Measurements from ENCODE around the gene TAPBP.

Gene TAPBP

DNA sequence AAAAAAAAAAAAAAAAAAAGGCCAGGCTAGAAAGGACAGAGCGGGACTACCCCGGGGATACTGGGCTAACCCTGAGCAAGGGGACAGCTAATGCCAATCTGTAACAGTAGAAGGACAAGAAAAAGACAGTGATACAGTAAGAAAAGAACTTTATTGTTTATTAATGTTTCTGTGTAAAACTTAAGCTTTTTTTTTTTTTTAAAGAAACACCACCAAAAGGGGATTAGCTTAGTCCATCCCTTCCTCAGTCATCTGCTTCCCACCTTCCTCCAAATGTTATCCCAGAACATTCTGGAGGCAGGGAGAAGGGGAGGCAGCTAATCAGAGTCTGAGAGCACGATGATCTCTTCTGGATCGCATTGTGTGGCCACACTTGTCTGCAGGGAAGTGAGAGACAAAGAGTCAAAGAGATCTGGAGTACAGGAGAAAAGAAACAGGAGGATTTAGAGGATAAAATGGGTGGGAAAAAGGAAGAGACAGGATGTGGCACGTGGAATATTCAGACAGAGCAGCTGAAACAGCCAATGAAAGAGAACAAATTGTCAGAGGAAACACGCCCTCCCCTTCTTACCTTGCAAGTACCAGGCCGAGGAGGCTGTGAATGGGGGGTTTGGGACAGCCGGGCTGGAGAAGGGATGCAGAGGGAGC, 4.7 kb upstream of the TAPBP start:
- Histone ChIP-seq H3K9me3 (replicated peaks; ENCODE audit: low read length) (no peaks in the 10 kb centered on the region), H3K4me1 (ENCODE audit: control insufficient read depth, insufficient read depth, low read length) (peaks cover 59% of the 10 kb centered on the region), H3K4me2 (ENCODE audit: low read length) (peak overlapping the region; percentile 86), H3K4me3 (ENCODE audit: low read length) (peak overlapping the region; percentile 90), H3K9ac (ENCODE audit: low read depth, low read length) (peak overlapping the region; percentile 78), H3K36me3 (ENCODE audit: insufficient read depth, low read length) (peaks cover 27% of the 10 kb centered on the region), H3K27me3 (ENCODE audit: control insufficient read depth, insufficient read depth, low read length) (no peaks in the 10 kb centered on the region)

DNA sequence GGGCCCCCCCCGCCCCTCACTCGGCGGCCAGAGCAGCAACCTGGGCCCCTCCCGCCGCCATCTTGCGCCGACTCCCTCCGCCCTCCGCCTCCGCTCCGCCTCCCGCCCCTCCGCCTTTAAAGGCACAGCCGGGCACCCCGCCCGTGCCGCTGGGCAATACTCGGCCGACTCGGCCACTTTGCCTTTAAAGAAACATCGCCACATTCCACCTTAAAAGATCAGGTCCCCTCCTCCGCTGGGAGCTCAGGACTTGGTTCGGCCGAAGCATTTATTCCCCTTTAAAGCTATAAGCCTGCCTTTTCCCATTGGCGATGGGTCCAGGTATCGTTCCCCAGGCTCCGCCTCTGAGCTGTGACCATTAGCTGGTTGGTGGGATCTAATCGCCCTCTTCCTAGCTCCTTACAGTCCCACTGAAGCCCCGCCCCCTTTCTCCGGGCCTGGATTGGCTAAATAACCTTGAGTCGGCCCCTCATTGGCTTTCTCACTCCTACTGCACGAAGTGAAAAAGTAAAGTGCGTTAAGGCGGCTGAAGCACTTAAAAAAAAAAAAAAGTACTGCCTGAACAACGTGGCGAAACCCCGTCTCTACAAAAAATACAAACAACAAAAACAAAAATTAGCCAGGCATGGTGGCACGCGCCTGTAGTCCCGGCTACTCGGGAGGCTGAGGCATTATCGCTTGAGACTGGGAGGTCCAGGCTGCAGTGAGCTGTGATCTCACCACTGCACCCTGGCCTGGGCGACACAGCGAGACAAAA, 4.0 kb upstream of the TAPBP start, which contains the start of gene ZBTB22:
Gene ZBTB22 (minus strand): TSS at position 76 of the 757 bp plus-strand sequence. CDS start 828 bp downstream, outside the sequence.
- no peaks in the 10 kb centered on the region for H3K9me3 ChIP-seq (replicated peaks; ENCODE audit: low read length)
- H3K4me1 ChIP-seq (ENCODE audit: control insufficient read depth, insufficient read depth, low read length) = peaks cover 55% of the 10 kb centered on the region
- peak within 1 kb of the TSS; percentile 86 for H3K4me2 ChIP-seq (ENCODE audit: low read length)
- no peaks in the 10 kb centered on the region for H3K27me3 ChIP-seq (ENCODE audit: control insufficient read depth, insufficient read depth, low read length)
- peak within 1 kb of the TSS; percentile 78 for H3K9ac ChIP-seq (ENCODE audit: low read depth, low read length)
- H3K36me3 ChIP-seq (ENCODE audit: insufficient read depth, low read length) = peaks cover 27% of the 10 kb centered on the region
- peak within 1 kb of the TSS; percentile 90 for H3K4me3 ChIP-seq (ENCODE audit: low read length)

DNA sequence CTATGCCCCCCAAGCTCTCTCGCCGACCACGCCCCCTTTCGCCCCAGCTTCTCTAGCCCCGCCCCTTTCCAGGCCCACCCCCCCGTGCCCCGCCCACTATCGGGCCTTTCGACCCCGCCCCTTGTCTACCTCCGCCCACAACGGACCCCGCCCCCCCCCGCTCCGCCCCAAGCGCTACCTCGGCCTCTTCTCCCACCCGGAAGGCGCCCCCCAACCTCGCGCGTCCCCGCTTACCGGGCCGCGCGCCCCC, 3.5 kb upstream of the TAPBP start:
- Histone ChIP-seq H3K27me3 (ENCODE audit: control insufficient read depth, insufficient read depth, low read length) (no peaks in the 10 kb centered on the region), H3K9ac (ENCODE audit: low read depth, low read length) (no peak overlapping the region), H3K4me2 (ENCODE audit: low read length) (peak overlapping the region; percentile 77), H3K36me3 (ENCODE audit: insufficient read depth, low read length) (peaks cover 27% of the 10 kb centered on the region), H3K4me1 (ENCODE audit: control insufficient read depth, insufficient read depth, low read length) (peaks cover 59% of the 10 kb centered on the region), H3K4me3 (ENCODE audit: low read length) (peak overlapping the region; percentile 90), H3K9me3 (replicated peaks; ENCODE audit: low read length) (no peaks in the 10 kb centered on the region)

DNA sequence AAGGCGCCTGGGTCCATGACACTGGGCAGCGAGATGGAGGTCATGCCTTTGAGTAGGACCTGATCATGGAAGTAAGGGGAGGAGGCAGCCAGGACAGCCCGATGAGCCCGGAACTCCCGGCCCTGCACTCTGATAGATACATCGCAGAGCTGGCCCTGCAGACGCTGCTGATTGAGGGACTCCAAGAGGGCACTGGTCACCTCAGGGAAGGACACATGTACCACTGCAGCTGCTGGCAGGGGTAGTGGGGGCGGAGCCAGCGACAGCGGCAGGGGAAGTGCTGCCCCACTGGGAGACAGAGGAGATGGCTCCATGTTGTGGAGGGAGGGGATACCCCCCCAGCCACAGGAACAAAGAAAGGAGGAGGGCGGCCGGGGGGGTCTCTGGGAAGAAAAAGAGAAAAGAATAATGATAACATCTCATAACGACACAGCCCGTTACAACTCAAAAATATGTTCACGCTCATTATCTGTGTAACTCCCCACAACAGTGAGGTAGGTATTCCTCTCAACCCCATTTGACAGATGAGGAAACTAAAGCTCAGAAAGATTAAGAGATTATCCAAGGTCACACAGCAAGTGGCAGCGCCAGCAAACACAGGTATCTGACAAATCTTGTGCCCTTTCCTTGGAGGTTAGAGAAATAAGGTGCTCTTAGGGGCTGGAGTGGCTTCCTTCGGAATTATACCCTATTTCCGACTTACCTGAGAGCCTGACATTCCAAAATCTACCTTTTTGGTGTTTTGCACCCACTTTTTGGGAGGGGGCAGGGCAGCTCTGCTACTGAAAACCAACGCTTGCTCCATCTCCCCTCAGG, 2.9 kb upstream of the TAPBP start:
- Histone ChIP-seq H3K27me3 (ENCODE audit: control insufficient read depth, insufficient read depth, low read length) (no peaks in the 10 kb centered on the region), H3K4me2 (ENCODE audit: low read length) (peak overlapping the region; percentile 77), H3K36me3 (ENCODE audit: insufficient read depth, low read length) (peaks cover 27% of the 10 kb centered on the region), H3K9me3 (replicated peaks; ENCODE audit: low read length) (no peaks in the 10 kb centered on the region), H3K4me3 (ENCODE audit: low read length) (peak overlapping the region; percentile 90), H3K9ac (ENCODE audit: low read depth, low read length) (no peak overlapping the region), H3K4me1 (ENCODE audit: control insufficient read depth, insufficient read depth, low read length) (peaks cover 61% of the 10 kb centered on the region)

DNA sequence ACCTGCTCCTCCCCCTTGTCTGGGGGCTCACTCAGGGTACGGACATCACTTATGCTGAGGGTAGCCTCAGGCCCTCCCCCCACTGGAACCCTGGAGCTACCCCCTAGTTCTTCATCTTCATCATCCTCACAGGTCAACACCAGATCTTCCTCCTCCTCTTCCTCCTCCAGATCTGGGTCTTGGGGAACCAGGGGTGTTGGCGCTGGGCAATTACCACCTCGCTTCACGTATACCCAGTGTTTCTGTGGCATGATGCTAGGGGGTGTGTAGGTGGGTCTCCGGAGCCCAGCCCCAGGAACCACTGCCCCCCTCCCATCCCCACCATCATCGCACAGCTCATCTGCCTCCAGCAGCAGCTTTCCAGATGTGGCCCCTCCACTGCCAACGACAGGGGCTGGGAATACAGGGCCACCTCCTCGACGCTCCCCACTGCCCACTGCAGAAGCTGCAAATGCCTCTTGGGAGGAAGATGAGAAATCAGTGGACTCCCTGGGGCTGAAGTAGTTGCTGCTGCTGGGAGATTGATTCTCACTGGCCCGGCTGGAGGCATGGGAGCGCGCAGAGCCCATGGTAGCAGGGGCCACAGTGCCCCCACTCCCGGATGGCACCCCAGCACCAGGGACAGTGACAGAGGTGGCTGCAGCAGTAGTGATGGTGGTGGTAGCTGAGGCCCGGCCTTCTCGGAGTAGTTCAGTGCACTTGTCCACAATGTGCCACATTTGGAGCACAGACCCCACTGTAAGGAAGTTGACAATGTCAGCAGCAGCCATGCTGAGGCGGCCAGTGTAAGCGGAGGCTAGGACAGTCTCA, 2.1 kb upstream of the TAPBP start:
- peaks cover 23% of the 10 kb centered on the region for H3K36me3 ChIP-seq (ENCODE audit: insufficient read depth, low read length)
- H3K4me1 ChIP-seq (ENCODE audit: control insufficient read depth, insufficient read depth, low read length) = peaks cover 54% of the 10 kb centered on the region
- H3K9ac ChIP-seq (ENCODE audit: low read depth, low read length) = no peak overlapping the region
- H3K4me3 ChIP-seq (ENCODE audit: low read length) = no peak overlapping the region
- H3K9me3 ChIP-seq (replicated peaks; ENCODE audit: low read length) = no peaks in the 10 kb centered on the region
- no peaks in the 10 kb centered on the region for H3K27me3 ChIP-seq (ENCODE audit: control insufficient read depth, insufficient read depth, low read length)
- H3K4me2 ChIP-seq (ENCODE audit: low read length) = no peak overlapping the region

DNA sequence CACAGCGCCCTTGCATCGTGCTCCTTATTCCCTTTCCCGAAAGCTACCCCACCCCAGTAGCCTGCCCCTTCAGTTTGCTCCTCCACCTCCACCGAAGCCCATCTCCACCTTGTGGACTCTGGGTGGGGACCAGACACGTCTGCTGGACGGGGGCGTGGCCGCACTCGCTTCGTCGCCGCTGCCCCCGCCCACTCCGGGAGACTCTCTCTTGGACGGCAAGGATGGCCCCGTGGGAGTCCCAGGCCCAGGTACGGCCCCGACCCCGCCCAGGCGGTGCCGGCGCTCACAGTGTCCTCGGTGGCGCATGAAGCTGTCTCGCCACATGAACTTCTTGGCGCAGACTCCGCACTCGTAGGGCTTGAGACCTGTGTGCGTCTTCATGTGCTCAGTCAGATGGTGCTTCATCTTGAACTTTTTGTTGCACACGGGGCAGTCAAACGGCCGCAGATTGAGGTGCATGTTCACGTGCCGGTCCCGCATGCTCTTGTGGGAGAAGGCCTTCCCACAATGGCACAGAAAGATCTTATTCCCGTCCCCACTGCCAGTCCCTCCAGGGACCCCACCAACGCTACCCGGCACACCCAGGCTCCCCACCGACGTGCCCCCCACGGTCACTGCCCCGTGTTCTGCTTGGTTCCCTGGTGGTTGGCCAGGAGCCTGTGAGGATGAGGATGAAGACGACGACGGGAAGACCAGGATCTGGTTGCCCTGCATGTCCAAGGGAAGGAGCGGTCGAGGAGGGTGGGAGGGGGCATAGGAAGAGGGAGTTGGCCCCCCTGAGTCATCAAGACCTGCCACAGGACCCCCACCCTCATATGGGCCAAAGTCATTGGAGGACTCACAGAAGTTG, 1.3 kb upstream of the TAPBP start:
- no peaks in the 10 kb centered on the region for H3K9me3 ChIP-seq (replicated peaks; ENCODE audit: low read length)
- H3K4me1 ChIP-seq (ENCODE audit: control insufficient read depth, insufficient read depth, low read length) = peaks cover 46% of the 10 kb centered on the region
- H3K4me3 ChIP-seq (ENCODE audit: low read length) = peak overlapping the region; percentile 100
- H3K36me3 ChIP-seq (ENCODE audit: insufficient read depth, low read length) = peaks cover 17% of the 10 kb centered on the region
- H3K4me2 ChIP-seq (ENCODE audit: low read length) = peak overlapping the region; percentile 98
- no peaks in the 10 kb centered on the region for H3K27me3 ChIP-seq (ENCODE audit: control insufficient read depth, insufficient read depth, low read length)
- peak overlapping the region; percentile 96 for H3K9ac ChIP-seq (ENCODE audit: low read depth, low read length)

DNA sequence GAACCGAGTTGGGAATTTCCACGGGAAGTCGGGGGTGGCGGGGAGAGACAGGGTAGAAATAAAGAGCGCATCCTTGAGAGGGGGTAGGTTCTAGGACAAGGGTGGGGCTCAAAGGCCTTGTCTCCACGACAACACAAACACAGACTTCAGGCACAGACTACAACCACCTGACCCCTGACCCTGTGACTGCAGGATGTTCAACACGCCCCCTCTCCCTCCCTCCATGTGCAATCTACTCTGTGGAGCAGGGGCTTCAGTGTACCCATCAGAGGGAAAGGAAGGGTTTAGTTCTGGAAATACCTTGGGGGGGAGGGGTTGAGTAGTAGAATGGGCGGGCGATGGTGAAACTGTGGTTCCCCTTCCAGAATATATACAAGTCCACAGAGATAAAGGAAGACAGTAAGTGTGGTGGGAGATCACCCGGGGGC, 651 bp upstream of the TAPBP start:
- no peaks in the 10 kb centered on the region for H3K9me3 ChIP-seq (replicated peaks; ENCODE audit: low read length)
- peak overlapping the region; percentile 98 for H3K4me2 ChIP-seq (ENCODE audit: low read length)
- peak overlapping the region; percentile 100 for H3K4me3 ChIP-seq (ENCODE audit: low read length)
- peak overlapping the region; percentile 96 for H3K9ac ChIP-seq (ENCODE audit: low read depth, low read length)
- H3K27me3 ChIP-seq (ENCODE audit: control insufficient read depth, insufficient read depth, low read length) = no peaks in the 10 kb centered on the region
- H3K4me1 ChIP-seq (ENCODE audit: control insufficient read depth, insufficient read depth, low read length) = peaks cover 40% of the 10 kb centered on the region
- peaks cover 10% of the 10 kb centered on the region for H3K36me3 ChIP-seq (ENCODE audit: insufficient read depth, low read length)

DNA sequence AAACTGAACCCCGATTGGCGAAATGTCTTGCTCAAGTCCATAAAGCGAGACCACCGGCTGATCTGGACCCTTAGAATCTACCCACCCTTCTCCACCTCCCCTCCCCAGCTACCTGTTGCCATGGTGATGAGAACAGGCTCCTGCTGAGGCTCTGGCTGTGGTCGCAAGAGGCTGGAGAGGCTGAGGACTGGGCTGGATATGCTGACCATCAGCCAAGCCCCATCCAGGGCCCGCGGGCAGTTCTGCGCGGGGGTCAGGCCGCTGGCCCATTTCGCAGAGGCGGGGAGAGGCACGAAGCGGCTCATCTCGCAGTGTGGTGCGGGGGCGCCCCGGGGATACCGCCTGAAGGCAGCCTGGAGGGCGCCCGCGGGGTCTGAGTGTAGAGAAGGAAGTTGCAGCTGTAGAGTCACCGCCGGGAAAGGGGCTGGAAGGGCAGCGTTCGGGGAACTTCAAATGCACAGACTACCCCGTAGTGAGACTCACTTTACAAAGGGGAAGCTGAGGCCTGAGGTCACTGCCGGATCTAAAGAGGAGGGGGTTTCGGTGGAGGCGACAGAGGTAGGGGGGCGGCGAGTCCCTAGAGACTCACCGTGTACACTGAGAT, 671 bp downstream of the TAPBP start:
- peaks cover 27% of the 10 kb centered on the region for H3K4me1 ChIP-seq (ENCODE audit: control insufficient read depth, insufficient read depth, low read length)
- peak overlapping the region; percentile 96 for H3K9ac ChIP-seq (ENCODE audit: low read depth, low read length)
- H3K9me3 ChIP-seq (replicated peaks; ENCODE audit: low read length) = no peaks in the 10 kb centered on the region
- H3K27me3 ChIP-seq (ENCODE audit: control insufficient read depth, insufficient read depth, low read length) = no peaks in the 10 kb centered on the region
- peaks cover 3% of the 10 kb centered on the region for H3K36me3 ChIP-seq (ENCODE audit: insufficient read depth, low read length)
- H3K4me2 ChIP-seq (ENCODE audit: low read length) = peak overlapping the region; percentile 98
- peak overlapping the region; percentile 100 for H3K4me3 ChIP-seq (ENCODE audit: low read length)

DNA sequence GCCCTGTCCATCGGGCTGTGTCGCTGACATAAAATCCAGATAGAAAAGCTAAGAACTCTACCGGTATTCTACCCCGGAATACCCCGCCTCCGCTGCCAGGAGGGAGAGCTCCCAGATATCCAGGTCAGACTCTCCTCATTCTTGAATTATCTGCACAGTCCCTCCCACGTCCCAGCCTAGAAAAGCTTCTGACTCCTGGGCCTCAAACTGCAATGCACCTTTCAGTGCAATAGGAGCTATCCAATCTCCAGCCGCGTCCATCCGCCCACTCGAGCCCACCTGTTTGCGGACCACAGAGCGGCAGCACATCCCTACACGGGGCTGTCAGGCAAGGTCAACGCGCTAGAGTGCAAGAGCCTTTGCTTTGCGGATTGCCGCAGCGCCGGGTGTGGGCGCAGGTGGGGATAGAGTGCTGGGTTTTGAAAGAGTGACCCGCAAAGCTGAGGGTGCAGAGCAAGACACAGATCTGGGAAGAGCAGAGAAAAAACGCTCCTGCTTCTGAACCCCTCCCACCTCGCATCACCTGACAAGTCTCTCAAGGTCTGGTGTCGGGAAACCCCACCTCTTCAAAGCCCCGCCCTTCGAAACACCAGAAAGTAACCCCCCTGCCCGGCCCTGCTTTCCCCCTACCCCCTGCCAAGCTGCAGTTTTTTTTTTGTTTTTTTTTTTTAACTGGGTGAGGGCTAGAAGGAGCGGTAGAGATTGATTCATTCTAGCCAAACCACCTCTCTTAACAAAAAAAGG, 1.3 kb downstream of the TAPBP start:
- no peaks in the 10 kb centered on the region for H3K27me3 ChIP-seq (ENCODE audit: control insufficient read depth, insufficient read depth, low read length)
- H3K4me2 ChIP-seq (ENCODE audit: low read length) = peak overlapping the region; percentile 98
- peak overlapping the region; percentile 96 for H3K9ac ChIP-seq (ENCODE audit: low read depth, low read length)
- H3K36me3 ChIP-seq (ENCODE audit: insufficient read depth, low read length) = peaks cover 3% of the 10 kb centered on the region
- peaks cover 24% of the 10 kb centered on the region for H3K4me1 ChIP-seq (ENCODE audit: control insufficient read depth, insufficient read depth, low read length)
- H3K4me3 ChIP-seq (ENCODE audit: low read length) = peak overlapping the region; percentile 100
- no peaks in the 10 kb centered on the region for H3K9me3 ChIP-seq (replicated peaks; ENCODE audit: low read length)

DNA sequence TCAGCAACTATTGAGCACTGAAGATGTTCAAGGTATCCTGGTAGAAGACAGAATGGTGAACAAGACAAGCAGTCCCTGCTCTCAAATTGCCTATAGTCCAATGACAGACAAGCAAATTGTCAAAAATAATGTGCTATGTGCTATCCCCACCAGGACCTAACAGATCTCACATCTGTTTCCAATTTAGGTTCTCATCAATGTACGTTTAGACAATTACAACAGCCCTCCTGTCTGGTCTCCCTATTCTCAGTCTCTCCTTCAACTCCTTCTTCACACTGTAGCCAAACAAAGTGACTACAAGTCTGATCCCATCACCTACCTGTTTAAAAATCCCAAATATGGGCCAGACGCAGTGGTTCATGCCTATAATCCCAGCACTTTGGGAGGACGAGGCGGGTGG, 7.5 kb downstream of the TAPBP start:
- no peak overlapping the region for H3K4me2 ChIP-seq (ENCODE audit: low read length)
- no peak overlapping the region for H3K4me3 ChIP-seq (ENCODE audit: low read length)
- H3K27me3 ChIP-seq (ENCODE audit: control insufficient read depth, insufficient read depth, low read length) = no peaks in the 10 kb centered on the region
- no peaks in the 10 kb centered on the region for H3K9me3 ChIP-seq (replicated peaks; ENCODE audit: low read length)
- H3K36me3 ChIP-seq (ENCODE audit: insufficient read depth, low read length) = peaks cover 12% of the 10 kb centered on the region
- no peaks in the 10 kb centered on the region for H3K4me1 ChIP-seq (ENCODE audit: control insufficient read depth, insufficient read depth, low read length)
- H3K9ac ChIP-seq (ENCODE audit: low read depth, low read length) = no peak overlapping the region
